Activated CD8-positive, alpha-beta T cell treated with anti-CD3 and anti-CD28 coated beads for 36 hours (primary cell): ENCODE measurements around the gene ATP7B. TPM values are rescaled to one million over a fixed set of nuclear protein-coding genes. Genes with fewer than 3 reads are reported as not detected.
A peak's percentile ranks its signal among the peaks of the same experiment; 100 is the strongest.

ENCODE experiments used
- ATAC-seq: fragments of 200-7000 bp; cut with Tn5 transposase; one replicate; pipeline ENCODE4 v1.10.0; 2021; ENCODE audit warnings: mild to moderate bottlenecking, moderate library complexity
- CTCF ChIA-PET: fragments of 350-600 bp; sonication (Branson Sonifier 250); formaldehyde crosslinking; loops from one replicate; lab custom pipeline; 2021; ENCODE audit warnings: antibody characterized with exemption; lab: Charles Lee
- POLR2A ChIA-PET: fragments of 350-600 bp; sonication (Branson Sonifier 250); formaldehyde crosslinking; loops from one replicate; lab custom pipeline; 2021; ENCODE audit warnings: antibody characterized with exemption; lab: Charles Lee
- DNase-seq: peaks from one replicate; pipeline ENCODE4 v3.0.0-alpha.2; 2020
- H3K27ac Mint-ChIP-seq: one replicate; pipeline ENCODE4 v1.8.0; 2021; ENCODE audit warnings: mild to moderate bottlenecking, mixed read lengths
- H3K27me3 Mint-ChIP-seq: one replicate; pipeline ENCODE4 v1.8.0; 2021; ENCODE audit warnings: mixed read lengths
- H3K36me3 Mint-ChIP-seq: one replicate; pipeline ENCODE4 v1.8.0; 2021; ENCODE audit warnings: low read depth, mixed read lengths
- H3K4me1 Mint-ChIP-seq: one replicate; pipeline ENCODE4 v1.8.0; 2021; ENCODE audit warnings: low read depth, mixed read lengths
- H3K4me3 Mint-ChIP-seq: one replicate; pipeline ENCODE4 v1.8.0; 2021; ENCODE audit warnings: mild to moderate bottlenecking, moderate library complexity, mixed read lengths
- H3K9me3 Mint-ChIP-seq: one replicate; pipeline ENCODE4 v1.8.0; 2021; ENCODE audit warnings: mixed read lengths
- CTCF ChIP-seq: fragments of 200-600 bp; IDR thresholded peaks from one replicate; pipeline ENCODE4 v1.8.0; 2022; ENCODE audit warnings: antibody characterized with exemption, mild to moderate bottlenecking
- intact Hi-C: fragments of 100-400 bp; cut with micrococcal nuclease; formaldehyde crosslinking; loops from one replicate; pipeline ENCODE4 v1.10.0; 2022
- total RNA-seq, 2 experiments: library from RNA; stranded (reverse); gene quantifications; one replicate each; pipeline ENCODE4 v1.2.3, GENCODE V29; 2021

Gene ATP7B
- total RNA-seq, 2 experiments from 2014 or later: 1.1 TPM

GRCh38 chr13:51966186-51966585 lies 45.1 kb downstream of the ATP7B start:
- Mint-ChIP-seq H3K4me1 (peaks cover 8% of the 10 kb centered on the region), H3K27ac (no peak overlapping the region), H3K4me3 (no peak overlapping the region), H3K36me3 (no peaks in the 10 kb centered on the region), H3K27me3 (no peaks in the 10 kb centered on the region), H3K9me3 (no peaks in the 10 kb centered on the region)
- DNase-seq: no peak
- intact Hi-C loops: no loop called here
- TF ChIP-seq CTCF: no peak
- no peak for ATAC-seq
- POLR2A ChIA-PET: no interaction called here
- CTCF ChIA-PET: no interaction called here

DNA sequence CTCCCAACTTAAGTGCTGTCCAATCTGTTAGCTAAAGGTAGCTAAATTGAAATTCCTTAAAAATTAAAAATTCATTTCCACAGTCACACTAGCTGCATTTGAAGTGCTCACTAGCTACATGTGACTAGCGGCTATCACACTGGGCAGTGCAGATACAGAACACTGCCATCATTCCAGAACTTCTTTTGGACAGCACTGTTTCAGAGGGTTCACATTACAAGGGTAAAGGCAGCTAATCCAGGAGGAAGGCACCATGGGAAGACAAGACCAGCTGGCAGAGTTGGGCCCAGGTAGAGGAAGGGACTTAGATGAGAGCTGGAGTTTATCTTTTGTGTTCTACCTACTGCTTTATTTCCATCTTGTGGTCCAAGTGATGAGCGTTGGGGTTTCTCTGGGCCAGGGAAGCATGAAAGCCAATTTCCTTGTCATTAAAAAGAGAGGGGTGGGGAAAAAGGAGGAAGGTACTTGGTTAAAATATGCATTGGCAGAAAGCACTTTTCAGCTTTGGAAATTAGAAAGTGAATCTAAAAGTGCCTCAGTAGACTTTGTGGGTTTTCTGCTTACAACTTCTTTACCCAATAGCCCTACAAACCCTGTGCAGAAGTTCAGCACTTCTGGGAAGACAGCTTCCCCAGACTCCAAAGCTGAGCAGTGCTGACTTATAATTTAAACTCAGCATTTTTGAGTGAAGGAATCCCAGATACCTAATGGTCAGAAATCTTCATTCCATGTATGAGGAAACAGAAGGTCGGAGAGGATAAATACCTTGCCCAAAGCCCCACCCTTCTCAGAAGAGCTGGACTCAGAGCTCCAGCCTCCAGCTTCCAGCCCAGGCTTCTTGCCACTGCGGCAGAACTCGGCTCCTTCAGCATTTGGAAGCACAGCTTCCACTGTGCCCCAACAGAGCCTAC lies 49.5 kb downstream of the ATP7B start:
- no peak overlapping the region for H3K4me3 Mint-ChIP-seq
- DNase-seq: no peak
- TF ChIP-seq CTCF: no peak
- ChIA-PET POLR2A (no interaction called here), CTCF (interaction anchor here (1.0 to 1.7 kb wide), 2 partner anchors 51 to 166 kb away, joined by 4 to 6 read pairs; no protein-coding TSS in a partner anchor)
- intact Hi-C loops: no loop called here
- H3K36me3 Mint-ChIP-seq: no peaks in the 10 kb centered on the region
- H3K27ac Mint-ChIP-seq: no peak overlapping the region
- ATAC-seq: no peak
- H3K4me1 Mint-ChIP-seq: peaks cover 4% of the 10 kb centered on the region
- no peaks in the 10 kb centered on the region for H3K9me3 Mint-ChIP-seq
- no peaks in the 10 kb centered on the region for H3K27me3 Mint-ChIP-seq

GRCh38 chr13:51960766-51961165 lies 50.5 kb downstream of the ATP7B start:
- POLR2A ChIA-PET: no interaction called here
- peaks cover 4% of the 10 kb centered on the region for H3K4me1 Mint-ChIP-seq
- no peak for TF ChIP-seq CTCF
- intact Hi-C loops: no loop called here
- H3K9me3 Mint-ChIP-seq: no peaks in the 10 kb centered on the region
- ATAC-seq (no peak), DNase-seq (no peak)
- CTCF ChIA-PET: interaction anchor here (1.7 kb wide), 1 partner anchor 52 kb away, joined by 4 read pairs; no protein-coding TSS in a partner anchor
- no peak overlapping the region for H3K27ac Mint-ChIP-seq
- no peaks in the 10 kb centered on the region for H3K36me3 Mint-ChIP-seq
- no peaks in the 10 kb centered on the region for H3K27me3 Mint-ChIP-seq
- H3K4me3 Mint-ChIP-seq: no peak overlapping the region

- Mint-ChIP-seq H3K27ac (no peak overlapping the region), H3K4me3 (no peak overlapping the region), H3K4me1 (peaks cover 4% of the 10 kb centered on the region), H3K9me3 (no peaks in the 10 kb centered on the region), H3K27me3 (no peaks in the 10 kb centered on the region), H3K36me3 (no peaks in the 10 kb centered on the region)
- intact Hi-C loops: no loop called here
- CTCF ChIA-PET: interaction anchor here (1.7 kb wide), 1 partner anchor 53 kb away, joined by 4 read pairs; no protein-coding TSS in a partner anchor
- ATAC-seq: peak; percentile 70
- no peak for TF ChIP-seq CTCF
- POLR2A ChIA-PET: no interaction called here
- peak; percentile 25 for DNase-seq
Observed at GRCh38 chr13:51959773-51960172, 51.5 kb downstream of the ATP7B start.

- CTCF ChIA-PET: interaction anchor here (0.9 to 1.0 kb wide), 2 partner anchors 9 to 86 kb away, joined by 3 read pairs; no protein-coding TSS in a partner anchor
- Mint-ChIP-seq H3K36me3 (no peaks in the 10 kb centered on the region), H3K9me3 (no peaks in the 10 kb centered on the region), H3K4me1 (peaks cover 4% of the 10 kb centered on the region), H3K27me3 (no peaks in the 10 kb centered on the region), H3K4me3 (no peak overlapping the region), H3K27ac (no peak overlapping the region)
- DNase-seq (no peak), ATAC-seq (no peak)
- POLR2A ChIA-PET: no interaction called here
- intact Hi-C loops: no loop called here
- TF ChIP-seq CTCF: no peak
Observed at GRCh38 chr13:51958217-51958547, 53.1 kb downstream of the ATP7B start.
